ENCODE measurements around the gene SLC30A2. TPM values are rescaled to one million over a fixed set of nuclear protein-coding genes. Genes with fewer than 3 reads are reported as not detected.
A peak's percentile ranks its signal among the peaks of the same experiment; 100 is the strongest.

SLC30A2 gene
- total and polyA plus RNA-seq, 9 of the 15 experiments (the other 6 are each of a cell fraction or from before 2014, with no cell fraction given): 0.01 to 0.18 (median 0.06) TPM; not detected in 3

DNA sequence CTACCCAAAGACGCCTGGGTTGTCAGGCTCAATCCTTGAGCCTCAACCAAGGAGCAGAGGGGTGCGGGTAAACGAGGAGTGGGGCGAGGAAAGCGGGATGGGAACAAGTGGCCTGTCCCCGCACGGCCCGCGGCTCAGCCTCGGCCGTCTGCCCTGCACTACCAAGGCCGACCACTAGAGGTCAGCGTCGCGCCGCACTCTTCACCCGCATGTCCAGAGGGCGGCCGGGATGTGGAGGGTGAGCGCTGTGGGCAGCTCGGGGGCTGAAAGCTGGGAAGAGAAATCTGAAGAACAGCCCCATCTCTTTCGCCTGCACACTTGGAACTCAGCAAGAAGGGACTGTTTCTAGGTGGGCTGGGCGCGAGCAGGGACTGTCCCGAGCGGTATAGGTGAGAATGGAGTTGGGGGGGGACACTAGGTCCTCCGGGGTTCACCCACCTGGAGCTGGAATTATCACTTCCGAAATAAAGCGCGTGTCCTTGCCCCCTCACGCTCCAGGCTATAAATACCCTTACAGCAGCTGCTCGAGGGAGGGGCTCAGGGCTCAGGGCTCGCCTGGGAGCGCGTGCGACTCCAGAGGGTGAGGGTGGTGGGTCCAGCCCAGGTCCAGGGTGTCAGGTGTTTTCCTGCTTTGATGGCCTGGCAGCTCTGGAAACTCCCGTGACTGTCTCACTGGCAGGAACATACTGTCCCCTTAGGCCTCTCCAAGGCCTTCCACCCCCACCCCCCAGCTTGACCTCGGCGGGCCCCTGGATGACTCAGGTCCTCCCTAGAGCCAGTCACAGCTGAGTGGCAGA lies 9.8 kb downstream of the SLC30A2 start (continued):
- TF ChIP-seq CREB1 (IDR thresholded peaks at IDR 0.05) (no peak), CREB1 (CRISPR knock-in tag; IDR thresholded peaks at IDR 0.05) (no peak), NR4A1 (CRISPR knock-in tag; IDR thresholded peaks at IDR 0.05) (peak; percentile 22; the same call in 1 of the 2 replicates), NR4A1 (tag; IDR thresholded peaks at IDR 0.05) (peak; percentile 60; the same call in 1 of the 2 replicates), CBFA2T3 (IDR thresholded peaks at IDR 0.05) (peak; percentile 14; the same call in 1 of the 2 replicates), ZNF57 (CRISPR knock-in tag; IDR thresholded peaks at IDR 0.05) (no peak), MEIS2 (IDR thresholded peaks at IDR 0.05; ENCODE audit: partially characterized antibody) (peak; percentile 27), NFYB (IDR thresholded peaks at IDR 0.05; ENCODE audit: extremely low read depth, insufficient read length) (no peak), EGR1 (conservative IDR thresholded peaks at IDR 0.05) (peak; percentile 58; the same call in 1 of the 2 replicates), ZNF561 (CRISPR knock-in tag; conservative IDR thresholded peaks at IDR 0.05) (no peak), PTRF (tag; IDR thresholded peaks at IDR 0.05) (no peak), PREB (CRISPR knock-in tag; IDR thresholded peaks at IDR 0.05) (no peak), JUNB (CRISPR knock-in tag; conservative IDR thresholded peaks at IDR 0.05) (no peak), CGGBP1 (CRISPR knock-in tag; IDR thresholded peaks at IDR 0.05) (no peak), CEBPB (tag; IDR thresholded peaks at IDR 0.05) (no peak), MAX (CRISPR knock-in tag; IDR thresholded peaks at IDR 0.05) (peak; percentile 65), FOXJ3 (CRISPR knock-in tag; IDR thresholded peaks at IDR 0.05) (no peak)
- TF ChIP-seq, protein P1, sequence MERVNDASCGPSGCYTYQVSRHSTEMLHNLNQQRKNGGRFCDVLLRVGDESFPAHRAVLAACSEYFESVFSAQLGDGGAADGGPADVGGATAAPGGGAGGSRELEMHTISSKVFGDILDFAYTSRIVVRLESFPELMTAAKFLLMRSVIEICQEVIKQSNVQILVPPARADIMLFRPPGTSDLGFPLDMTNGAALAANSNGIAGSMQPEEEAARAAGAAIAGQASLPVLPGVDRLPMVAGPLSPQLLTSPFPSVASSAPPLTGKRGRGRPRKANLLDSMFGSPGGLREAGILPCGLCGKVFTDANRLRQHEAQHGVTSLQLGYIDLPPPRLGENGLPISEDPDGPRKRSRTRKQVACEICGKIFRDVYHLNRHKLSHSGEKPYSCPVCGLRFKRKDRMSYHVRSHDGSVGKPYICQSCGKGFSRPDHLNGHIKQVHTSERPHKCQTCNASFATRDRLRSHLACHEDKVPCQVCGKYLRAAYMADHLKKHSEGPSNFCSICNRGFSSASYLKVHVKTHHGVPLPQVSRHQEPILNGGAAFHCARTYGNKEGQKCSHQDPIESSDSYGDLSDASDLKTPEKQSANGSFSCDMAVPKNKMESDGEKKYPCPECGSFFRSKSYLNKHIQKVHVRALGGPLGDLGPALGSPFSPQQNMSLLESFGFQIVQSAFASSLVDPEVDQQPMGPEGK (CRISPR knock-in tag; IDR thresholded peaks at IDR 0.05; ENCODE audit: borderline replicate concordance): no peak
- TF ChIP-seq, protein P2, sequence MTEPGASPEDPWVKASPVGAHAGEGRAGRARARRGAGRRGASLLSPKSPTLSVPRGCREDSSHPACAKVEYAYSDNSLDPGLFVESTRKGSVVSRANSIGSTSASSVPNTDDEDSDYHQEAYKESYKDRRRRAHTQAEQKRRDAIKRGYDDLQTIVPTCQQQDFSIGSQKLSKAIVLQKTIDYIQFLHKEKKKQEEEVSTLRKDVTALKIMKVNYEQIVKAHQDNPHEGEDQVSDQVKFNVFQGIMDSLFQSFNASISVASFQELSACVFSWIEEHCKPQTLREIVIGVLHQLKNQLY (CRISPR knock-in tag; conservative IDR thresholded peaks at IDR 0.05): no peak
- TF ChIP-seq, protein P3, sequence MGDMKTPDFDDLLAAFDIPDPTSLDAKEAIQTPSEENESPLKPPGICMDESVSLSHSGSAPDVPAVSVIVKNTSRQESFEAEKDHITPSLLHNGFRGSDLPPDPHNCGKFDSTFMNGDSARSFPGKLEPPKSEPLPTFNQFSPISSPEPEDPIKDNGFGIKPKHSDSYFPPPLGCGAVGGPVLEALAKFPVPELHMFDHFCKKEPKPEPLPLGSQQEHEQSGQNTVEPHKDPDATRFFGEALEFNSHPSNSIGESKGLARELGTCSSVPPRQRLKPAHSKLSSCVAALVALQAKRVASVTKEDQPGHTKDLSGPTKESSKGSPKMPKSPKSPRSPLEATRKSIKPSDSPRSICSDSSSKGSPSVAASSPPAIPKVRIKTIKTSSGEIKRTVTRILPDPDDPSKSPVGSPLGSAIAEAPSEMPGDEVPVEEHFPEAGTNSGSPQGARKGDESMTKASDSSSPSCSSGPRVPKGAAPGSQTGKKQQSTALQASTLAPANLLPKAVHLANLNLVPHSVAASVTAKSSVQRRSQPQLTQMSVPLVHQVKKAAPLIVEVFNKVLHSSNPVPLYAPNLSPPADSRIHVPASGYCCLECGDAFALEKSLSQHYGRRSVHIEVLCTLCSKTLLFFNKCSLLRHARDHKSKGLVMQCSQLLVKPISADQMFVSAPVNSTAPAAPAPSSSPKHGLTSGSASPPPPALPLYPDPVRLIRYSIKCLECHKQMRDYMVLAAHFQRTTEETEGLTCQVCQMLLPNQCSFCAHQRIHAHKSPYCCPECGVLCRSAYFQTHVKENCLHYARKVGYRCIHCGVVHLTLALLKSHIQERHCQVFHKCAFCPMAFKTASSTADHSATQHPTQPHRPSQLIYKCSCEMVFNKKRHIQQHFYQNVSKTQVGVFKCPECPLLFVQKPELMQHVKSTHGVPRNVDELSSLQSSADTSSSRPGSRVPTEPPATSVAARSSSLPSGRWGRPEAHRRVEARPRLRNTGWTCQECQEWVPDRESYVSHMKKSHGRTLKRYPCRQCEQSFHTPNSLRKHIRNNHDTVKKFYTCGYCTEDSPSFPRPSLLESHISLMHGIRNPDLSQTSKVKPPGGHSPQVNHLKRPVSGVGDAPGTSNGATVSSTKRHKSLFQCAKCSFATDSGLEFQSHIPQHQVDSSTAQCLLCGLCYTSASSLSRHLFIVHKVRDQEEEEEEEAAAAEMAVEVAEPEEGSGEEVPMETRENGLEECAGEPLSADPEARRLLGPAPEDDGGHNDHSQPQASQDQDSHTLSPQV (IDR thresholded peaks at IDR 0.05): peak; percentile 83; the same call in 1 of the 2 replicates
